Gastrocnemius medialis (tissue), 4 donors: Measurements from ENCODE around the gene DIO3. TPM values are rescaled to one million over a fixed set of nuclear protein-coding genes. Genes with fewer than 3 reads are reported as not detected.
"Not testable (repeated sequence)": the region's sequence is repeated elsewhere in the genome, so short reads cannot be mapped to it uniquely, and the experiment has no call there.

Experiments used
- ATAC-seq, 2 donors: fragments of 150-250 bp; one replicate each; pipeline ENCODE4 v1.9.1; 2016
- DNase-seq, 2 donors: peaks; one replicate each; pipeline ENCODE4 v3.0.0-alpha.2; 2019
- H3K27ac ChIP-seq, 4 donors: fragments of 200-600 bp; sonication (generic); 1 replicate in 1 of 4; 2 replicates in 3 of 4; pipeline ENCODE4 v1.5.1; 2016 to 2018; ENCODE audit warnings: mild to moderate bottlenecking in 2 of 4, moderate library complexity in 1 of 4
- H3K27me3 ChIP-seq, 3 donors: fragments of 200-600 bp; sonication (generic) in 2 of 3; 1 replicate in 1 of 3; 2 replicates in 2 of 3; pipeline versions ENCODE4 v1.5.1 to v1.6.0; 2016 to 2019; ENCODE audit warnings: mild to moderate bottlenecking in 1 of 3, moderate library complexity in 1 of 3
- H3K36me3 ChIP-seq, 2 donors: fragments of 200-600 bp; sonication (generic) in 1 of 2; one replicate each; pipeline ENCODE4 v1.5.1; 2017 to 2018
- H3K4me1 ChIP-seq, 2 donors: fragments of 200-600 bp; sonication (generic) in 1 of 2; one replicate each; pipeline ENCODE4 v1.5.1; 2016 to 2017; ENCODE audit warnings: mild to moderate bottlenecking in 2 of 2
- H3K4me3 ChIP-seq, 4 donors: fragments of 200-600 bp; sonication (generic) in 3 of 4; 1 replicate in 1 of 4; 2 replicates in 3 of 4; pipeline ENCODE4 v1.5.1; 2016 to 2019; ENCODE audit warnings: mild to moderate bottlenecking in 2 of 4
- H3K9me3 ChIP-seq, 3 donors: fragments of 200-600 bp; sonication (generic) in 2 of 3; 1 replicate in 1 of 3; 2 replicates in 2 of 3; pipeline ENCODE4 v1.5.1; 2016 to 2019
- CTCF ChIP-seq, 5 experiments: fragments of 450-650 bp in 3 of 5; fragments of 200-600 bp in 2 of 5; sonication (generic) in 2 of 5; IDR thresholded peaks in 4 of 5; conservative IDR thresholded peaks in 1 of 5; 1 replicate in 4 of 5; 2 replicates in 1 of 5; pipeline ENCODE4 v1.5.1; 2016 to 2019; ENCODE audit warnings: antibody characterized with exemption in 5 of 5, mild to moderate bottlenecking in 3 of 5, moderate library complexity in 3 of 5
- POLR2A ChIP-seq, 2 donors: fragments of 450-650 bp; IDR thresholded peaks; one replicate each; pipeline ENCODE4 v1.6.1; 2017; ENCODE audit warnings: antibody characterized with exemption in 2 of 2, mild to moderate bottlenecking in 2 of 2, moderate library complexity in 2 of 2
- in situ Hi-C, 4 donors: fragments of 200-750 bp; cut with MboI; loops; one replicate each; pipeline versions ENCODE4 v1.15.0 to v1.8.0; 2017; ENCODE audit warnings: low sequenced_read_pairs in 4 of 4
- intact Hi-C: fragments of 100-400 bp; cut with DNase I; formaldehyde crosslinking; loops from one replicate; pipeline ENCODE4 v1.15.1; 2023; ENCODE audit warnings: low total_unique reads
- total RNA-seq, 4 donors: library from RNA; depleted of rRNA; stranded (reverse); fragments of >200 nt; gene quantifications; one replicate each; pipeline versions ENCODE4 v1.1.0 to v1.2.3, GENCODE V29; 2016

DIO3 gene
- total RNA-seq, 4 donors from 2014 or later = 1.0 to 2.3 (median 1.0) TPM; not detected in 1

- TF ChIP-seq POLR2A (IDR thresholded peaks at IDR 0.05) = no peak
- no peak for TF ChIP-seq CTCF (IDR thresholded peaks at IDR 0.05 in 4 of 5, conservative IDR thresholded peaks at IDR 0.05 in 1 of 5)
- Histone ChIP-seq H3K9me3 (no peaks in the 10 kb centered on the region), H3K36me3 (no peaks in the 10 kb centered on the region), H3K27me3 (peaks cover 49 to 56% (median 55%) of the 10 kb centered on the region in 3 donors), H3K4me1 (no peaks in the 10 kb centered on the region), H3K27ac (no peak overlapping the region), H3K4me3 (peak overlapping the region in 3 of 4 donors; percentile 27 to 31 (median 30))
- no peak for DNase-seq
- in situ Hi-C loops = no loop called here
- intact Hi-C loops = no loop called here
- ATAC-seq = no peak
Measured at GRCh38 chr14:101564819-101565698, 3.8 kb downstream of the DIO3 start.

- Histone ChIP-seq H3K36me3 (no peaks in the 10 kb centered on the region), H3K27me3 (peaks cover 44% of the 10 kb centered on the region in 3 donors), H3K27ac (no peak overlapping the region), H3K4me3 (no peak overlapping the region), H3K4me1 (no peaks in the 10 kb centered on the region), H3K9me3 (no peaks in the 10 kb centered on the region)
- TF ChIP-seq CTCF (IDR thresholded peaks at IDR 0.05 in 4 of 5, conservative IDR thresholded peaks at IDR 0.05 in 1 of 5) (no peak), POLR2A (IDR thresholded peaks at IDR 0.05) (no peak)
- ATAC-seq (no peak), DNase-seq (no peak)
- in situ Hi-C loops = no loop called here
- intact Hi-C loops = no loop called here
Measured at GRCh38 chr14:101567252-101567651, 6.0 kb downstream of the DIO3 start.

- Histone ChIP-seq H3K9me3 (no peaks in the 10 kb centered on the region), H3K27ac (no peak overlapping the region), H3K27me3 (peaks cover 8 to 10% (median 9%) of the 10 kb centered on the region in 3 donors), H3K4me3 (no peak overlapping the region), H3K4me1 (no peaks in the 10 kb centered on the region), H3K36me3 (no peaks in the 10 kb centered on the region)
- in situ Hi-C loops = no loop called here
- intact Hi-C loops = no loop called here
- DNase-seq (no peak), ATAC-seq (no peak)
- TF ChIP-seq CTCF (IDR thresholded peaks at IDR 0.05 in 4 of 5, conservative IDR thresholded peaks at IDR 0.05 in 1 of 5) = no peak
- TF ChIP-seq POLR2A (IDR thresholded peaks at IDR 0.05) = no peak
Measured at GRCh38 chr14:101571004-101571403, 9.7 kb downstream of the DIO3 start.

GRCh38 chr14:101572526-101572925, 11.2 kb downstream of the DIO3 start:
- H3K36me3 ChIP-seq, intact Hi-C loops, H3K4me3 ChIP-seq, in situ Hi-C loops, ATAC-seq, H3K9me3 ChIP-seq, H3K27me3 ChIP-seq, H3K4me1 ChIP-seq, DNase-seq, H3K27ac ChIP-seq: not testable (repeated sequence)

GRCh38 chr14:101573289-101573688, 12.0 kb downstream of the DIO3 start:
- TF ChIP-seq CTCF (IDR thresholded peaks at IDR 0.05 in 4 of 5, conservative IDR thresholded peaks at IDR 0.05 in 1 of 5) (no peak), POLR2A (IDR thresholded peaks at IDR 0.05) (no peak)
- no peaks in the 10 kb centered on the region for H3K4me1 ChIP-seq
- no peak overlapping the region for H3K27ac ChIP-seq
- in situ Hi-C loops (no loop called here), intact Hi-C loops (no loop called here)
- no peaks in the 10 kb centered on the region for H3K36me3 ChIP-seq
- no peak overlapping the region for H3K4me3 ChIP-seq
- ATAC-seq (no peak), DNase-seq (no peak)
- H3K9me3 ChIP-seq = no peaks in the 10 kb centered on the region
- peaks cover 0 to 2% (median 0%) of the 10 kb centered on the region in 3 donors for H3K27me3 ChIP-seq
